Measurements from ENCODE around the gene PTPRR.

Gene PTPRR

GRCh38 chr12:70920251-70920851 is at the start of gene PTPRR:
TSS of gene PTPRR (minus strand) at chr12:70920738. CDS start at chr12:70920390, 348 bp downstream.
- peak; percentile 69 for DNase-seq

- no peak for DNase-seq
Observed at GRCh38 chr12:70966996-70967790, 46.7 kb upstream of the PTPRR start.

- DNase-seq, result no peak
Observed at GRCh38 chr12:70966046-70966445, 45.5 kb upstream of the PTPRR start.

- DNase-seq, result peak; percentile 25
Observed at GRCh38 chr12:70964867-70965510, 44.5 kb upstream of the PTPRR start.

GRCh38 chr12:70963081-70963660 is 42.6 kb upstream of the PTPRR start:
- DNase-seq, result no peak

GRCh38 chr12:70962226-70962794 is 41.8 kb upstream of the PTPRR start:
- DNase-seq, result no peak

- DNase-seq, result no peak
Observed at GRCh38 chr12:70960484-70960883, 39.9 kb upstream of the PTPRR start.

- DNase-seq, result no peak
Observed at GRCh38 chr12:70955415-70955814, 34.9 kb upstream of the PTPRR start.

GRCh38 chr12:70950451-70950850 is 29.9 kb upstream of the PTPRR start:
- no peak for DNase-seq

- DNase-seq, result no peak
Observed at GRCh38 chr12:70948976-70949336, 28.4 kb upstream of the PTPRR start.

GRCh38 chr12:70948236-70948975 is 27.9 kb upstream of the PTPRR start:
- DNase-seq, result no peak

GRCh38 chr12:70936203-70936813 is 15.8 kb upstream of the PTPRR start:
- no peak for DNase-seq

- DNase-seq, result no peak
Observed at GRCh38 chr12:70933133-70933532, 12.6 kb upstream of the PTPRR start.

- no peak for DNase-seq
Observed at GRCh38 chr12:70929029-70929428, 8.5 kb upstream of the PTPRR start.

GRCh38 chr12:70928071-70928470 is 7.5 kb upstream of the PTPRR start:
- no peak for DNase-seq

GRCh38 chr12:70927356-70927755 is 6.8 kb upstream of the PTPRR start:
- DNase-seq, result no peak

GRCh38 chr12:70925539-70925938 is 5.0 kb upstream of the PTPRR start:
- no peak for DNase-seq

- no peak for DNase-seq
Observed at GRCh38 chr12:70920891-70921290, 353 bp upstream of the PTPRR start.

- DNase-seq, result no peak
Observed at GRCh38 chr12:70919597-70920035, 922 bp downstream of the PTPRR start.

- no peak for DNase-seq
Observed at GRCh38 chr12:70919176-70919575, 1.4 kb downstream of the PTPRR start.

GRCh38 chr12:70918321-70918720 is 2.2 kb downstream of the PTPRR start:
- DNase-seq, result no peak

GRCh38 chr12:70910666-70911065 is 9.9 kb downstream of the PTPRR start:
- DNase-seq, result no peak
